ENCODE data around the gene ANKMY1. TPM values are rescaled to one million over a fixed set of nuclear protein-coding genes. Genes with fewer than 3 reads are reported as not detected.
"Not testable (repeated sequence)": the region's sequence is repeated elsewhere in the genome, so short reads cannot be mapped to it uniquely, and the experiment has no call there.

The ANKMY1 gene
- total RNA-seq, 1 donor from 2014 or later: 7.2 TPM

- H3K36me3 ChIP-seq (ENCODE audit: insufficient read depth, low read length); H3K27ac Mint-ChIP-seq (ENCODE audit: unreplicated experiment); H4K20me1 ChIP-seq (ENCODE audit: insufficient read depth, low read length); H3K36me3 Mint-ChIP-seq (ENCODE audit: low read depth, unreplicated experiment); H3K4me3 Mint-ChIP-seq (ENCODE audit: unreplicated experiment); H3K4me1 ChIP-seq (ENCODE audit: insufficient read depth, low read length); H2AFZ ChIP-seq (ENCODE audit: low read depth, low read length); H3K79me2 ChIP-seq (ENCODE audit: insufficient read depth, low read length); H3K27ac ChIP-seq (ENCODE audit: low read depth, low read length); FAIRE-seq; H3K9ac ChIP-seq (ENCODE audit: low read length); H3K4me2 ChIP-seq (ENCODE audit: low read length); H3K4me1 Mint-ChIP-seq (ENCODE audit: low read depth, unreplicated experiment); DNase-seq (ENCODE audit: low read depth); H3K4me3 ChIP-seq (ENCODE audit: insufficient read depth, low read depth, low read length); H3K9me3 ChIP-seq (ENCODE audit: insufficient read depth, low read depth, low read length); H3K27me3 ChIP-seq (ENCODE audit: insufficient read depth, low read length); H3K27me3 Mint-ChIP-seq (ENCODE audit: low read depth, unreplicated experiment): not testable (repeated sequence)
- TF ChIP-seq CTCF (IDR thresholded peaks at IDR 0.05; ENCODE audit: insufficient read depth, low read depth, low read length): peak; percentile 14
- peaks cover 29% of the 10 kb centered on the region for H3K9me3 Mint-ChIP-seq (ENCODE audit: unreplicated experiment)
Measured at GRCh38 chr2:240494942-240495341, 62.8 kb downstream of the ANKMY1 start.

GRCh38 chr2:240494194-240494793 lies 63.5 kb downstream of the ANKMY1 start:
- no peaks in the 10 kb centered on the region for H3K4me1 ChIP-seq (ENCODE audit: insufficient read depth, low read length)
- peaks cover 5% of the 10 kb centered on the region for H3K27me3 Mint-ChIP-seq (ENCODE audit: low read depth, unreplicated experiment)
- H3K27ac Mint-ChIP-seq (ENCODE audit: unreplicated experiment): no peak overlapping the region
- H3K4me2 ChIP-seq (ENCODE audit: low read length): no peak overlapping the region
- no peaks in the 10 kb centered on the region for H3K36me3 ChIP-seq (ENCODE audit: insufficient read depth, low read length)
- peaks cover 6% of the 10 kb centered on the region for H3K36me3 Mint-ChIP-seq (ENCODE audit: low read depth, unreplicated experiment)
- no peaks in the 10 kb centered on the region for H3K4me1 Mint-ChIP-seq (ENCODE audit: low read depth, unreplicated experiment)
- no peak for FAIRE-seq
- no peak overlapping the region for H3K4me3 ChIP-seq (ENCODE audit: insufficient read depth, low read depth, low read length)
- no peak overlapping the region for H3K9ac ChIP-seq (ENCODE audit: low read length)
- no peaks in the 10 kb centered on the region for H4K20me1 ChIP-seq (ENCODE audit: insufficient read depth, low read length)
- no peak overlapping the region for H3K27ac ChIP-seq (ENCODE audit: low read depth, low read length)
- H3K9me3 ChIP-seq (ENCODE audit: insufficient read depth, low read depth, low read length): no peaks in the 10 kb centered on the region
- TF ChIP-seq EZH2 (IDR thresholded peaks at IDR 0.05; ENCODE audit: insufficient read depth, low read length): no peak
- no peak for TF ChIP-seq CTCF (IDR thresholded peaks at IDR 0.05; ENCODE audit: insufficient read depth, low read depth, low read length)
- no peaks in the 10 kb centered on the region for H3K27me3 ChIP-seq (ENCODE audit: insufficient read depth, low read length)
- H3K4me3 Mint-ChIP-seq (ENCODE audit: unreplicated experiment): no peak overlapping the region
- no peak for DNase-seq (ENCODE audit: low read depth)
- no peak overlapping the region for H2AFZ ChIP-seq (ENCODE audit: low read depth, low read length)
- peaks cover 32% of the 10 kb centered on the region for H3K9me3 Mint-ChIP-seq (ENCODE audit: unreplicated experiment)
- no peaks in the 10 kb centered on the region for H3K79me2 ChIP-seq (ENCODE audit: insufficient read depth, low read length)

GRCh38 chr2:240491483-240491882 lies 66.3 kb downstream of the ANKMY1 start:
- no peak overlapping the region for H3K4me2 ChIP-seq (ENCODE audit: low read length)
- TF ChIP-seq EZH2 (IDR thresholded peaks at IDR 0.05; ENCODE audit: insufficient read depth, low read length) (no peak), CTCF (IDR thresholded peaks at IDR 0.05; ENCODE audit: insufficient read depth, low read depth, low read length) (no peak)
- Mint-ChIP-seq H3K9me3 (ENCODE audit: unreplicated experiment) (peaks cover 52% of the 10 kb centered on the region), H3K4me3 (ENCODE audit: unreplicated experiment) (no peak overlapping the region), H3K27ac (ENCODE audit: unreplicated experiment) (no peak overlapping the region), H3K4me1 (ENCODE audit: low read depth, unreplicated experiment) (no peaks in the 10 kb centered on the region), H3K27me3 (ENCODE audit: low read depth, unreplicated experiment) (peaks cover 17% of the 10 kb centered on the region), H3K36me3 (ENCODE audit: low read depth, unreplicated experiment) (peaks cover 8% of the 10 kb centered on the region)
- FAIRE-seq (no peak), DNase-seq (ENCODE audit: low read depth) (no peak)
- H4K20me1 ChIP-seq (ENCODE audit: insufficient read depth, low read length): no peaks in the 10 kb centered on the region
- no peak overlapping the region for H3K4me3 ChIP-seq (ENCODE audit: insufficient read depth, low read depth, low read length)
- no peak overlapping the region for H3K27ac ChIP-seq (ENCODE audit: low read depth, low read length)
- H3K9me3 ChIP-seq (ENCODE audit: insufficient read depth, low read depth, low read length): no peaks in the 10 kb centered on the region
- H3K36me3 ChIP-seq (ENCODE audit: insufficient read depth, low read length): no peaks in the 10 kb centered on the region
- H3K79me2 ChIP-seq (ENCODE audit: insufficient read depth, low read length): no peaks in the 10 kb centered on the region
- no peaks in the 10 kb centered on the region for H3K27me3 ChIP-seq (ENCODE audit: insufficient read depth, low read length)
- no peak overlapping the region for H3K9ac ChIP-seq (ENCODE audit: low read length)
- no peaks in the 10 kb centered on the region for H3K4me1 ChIP-seq (ENCODE audit: insufficient read depth, low read length)
- no peak overlapping the region for H2AFZ ChIP-seq (ENCODE audit: low read depth, low read length)

Measured in astrocyte (in vitro differentiated cells and primary cell).